Inferior parietal cortex (tissue), 1 donor: ENCODE measurements around the gene SCAF11.

ENCODE experiments used
- DNase-seq: peaks from one replicate; pipeline ENCODE4 v3.0.0-alpha.2; 2016; ENCODE audit errors: extremely low spot score

Gene SCAF11

GRCh38 chr12:45918818-45919217 is 71.6 kb downstream of the SCAF11 start:
- DNase-seq: no peak

- DNase-seq: no peak
Measured at GRCh38 chr12:45915405-45915804, 75.0 kb downstream of the SCAF11 start.

DNA sequence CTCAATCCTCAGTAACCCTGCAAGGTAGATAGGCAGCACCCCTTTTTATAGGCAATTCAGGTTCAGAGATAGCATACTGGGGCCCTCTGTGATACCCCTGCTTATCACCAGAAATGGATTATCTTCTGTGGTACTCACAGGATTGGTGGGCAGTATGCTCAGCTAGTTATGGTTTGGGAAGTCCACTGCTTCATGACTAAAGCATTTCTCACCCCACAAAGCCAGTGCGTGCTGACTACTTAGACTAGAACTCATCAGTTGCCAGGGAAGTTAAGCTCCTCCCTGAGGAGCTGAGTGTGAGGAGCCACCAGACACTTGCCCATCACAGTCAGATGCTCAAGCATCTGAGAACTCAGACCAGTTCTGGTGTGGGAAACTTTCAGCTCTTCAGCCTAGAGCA is 76.3 kb downstream of the SCAF11 start:
- DNase-seq: no peak

DNA sequence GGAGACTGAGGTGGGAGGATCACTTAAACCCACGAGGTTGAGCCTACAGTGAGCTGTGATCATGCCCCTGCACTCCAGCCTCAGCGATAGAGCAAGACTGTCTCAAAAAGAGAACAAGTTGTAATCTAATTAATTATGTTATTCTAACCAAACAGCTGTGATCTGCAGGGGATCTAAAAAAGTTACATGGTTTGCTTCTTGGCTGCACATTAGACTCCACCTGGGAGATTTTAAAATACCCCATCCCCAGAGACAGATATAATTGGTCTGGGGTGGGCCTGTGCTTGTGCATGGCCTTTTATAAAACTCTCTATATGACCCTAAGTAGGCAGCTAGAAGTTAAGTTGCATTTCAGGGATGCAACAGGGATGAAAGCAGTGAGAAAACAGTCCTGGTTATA is 76.7 kb downstream of the SCAF11 start:
- DNase-seq: no peak

- DNase-seq: no peak
Measured at GRCh38 chr12:45912774-45913173, 77.6 kb downstream of the SCAF11 start.

- no peak for DNase-seq
Measured at GRCh38 chr12:45909041-45909713, 81.2 kb downstream of the SCAF11 start.

DNA sequence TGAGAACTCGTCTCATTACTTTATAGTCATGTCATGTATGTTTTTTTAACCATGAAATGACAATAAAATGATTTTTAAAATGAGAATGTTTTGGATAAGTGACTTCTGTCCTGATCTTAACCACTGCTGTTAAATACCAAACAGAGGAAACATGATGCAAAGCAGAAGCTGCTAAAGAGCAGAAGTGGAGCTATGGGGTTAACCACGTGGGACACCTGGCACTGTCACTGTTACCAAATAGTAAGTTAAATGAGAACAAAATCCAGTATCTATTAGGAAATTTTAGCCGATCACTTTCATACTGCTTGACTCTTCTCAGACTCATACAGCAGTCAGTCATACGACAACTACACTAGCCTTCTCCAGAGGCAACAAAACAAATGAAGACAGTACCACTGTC is 82.4 kb downstream of the SCAF11 start:
- DNase-seq: no peak

GRCh38 chr12:45898094-45898493 is 92.3 kb downstream of the SCAF11 start:
- DNase-seq: no peak

DNA sequence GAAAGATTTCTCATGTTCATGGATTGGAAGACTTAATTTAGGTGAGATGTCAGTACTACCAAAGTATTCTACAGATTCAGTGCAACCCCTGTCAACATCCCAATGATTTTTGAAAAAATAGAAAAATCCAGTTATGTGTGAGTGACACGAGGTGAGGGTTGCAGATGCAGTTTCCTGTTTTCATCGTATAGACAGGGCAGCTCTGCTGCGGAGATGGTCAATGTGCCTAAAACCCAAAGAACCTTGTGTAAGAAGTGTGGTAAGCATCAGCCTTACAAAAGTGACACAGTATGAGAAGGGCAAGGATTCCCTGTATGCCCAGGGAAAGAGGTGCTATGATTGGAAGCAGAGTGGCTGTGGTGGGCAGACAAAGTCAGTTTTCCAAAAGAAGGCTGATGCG is 94.4 kb downstream of the SCAF11 start:
- DNase-seq: no peak

GRCh38 chr12:45893240-45893639 is 97.1 kb downstream of the SCAF11 start:
- peak; percentile 36 for DNase-seq

GRCh38 chr12:45890276-45890675 is 100.1 kb downstream of the SCAF11 start:
- no peak for DNase-seq

- no peak for DNase-seq
Measured at GRCh38 chr12:45887544-45887943, 102.8 kb downstream of the SCAF11 start.

DNA sequence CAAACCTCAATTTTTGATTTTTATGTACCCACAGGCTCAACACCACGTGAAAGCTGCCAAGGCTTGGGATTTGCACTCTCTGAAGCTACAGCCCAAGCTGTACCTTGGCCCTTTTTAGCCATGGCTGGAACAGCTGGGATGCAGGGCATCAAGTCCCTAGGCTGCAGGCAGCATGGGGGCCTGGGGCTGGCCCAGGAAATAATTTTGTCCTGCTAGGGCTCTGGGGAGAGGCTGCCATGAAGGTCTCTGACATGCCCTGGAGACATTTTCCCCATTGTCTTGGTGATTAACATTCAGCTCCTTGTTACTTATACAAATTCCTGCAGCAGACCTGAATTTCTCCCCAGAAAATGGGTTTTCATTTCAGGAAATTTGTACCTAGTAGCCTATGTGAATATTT is 103.7 kb downstream of the SCAF11 start:
- no peak for DNase-seq

DNA sequence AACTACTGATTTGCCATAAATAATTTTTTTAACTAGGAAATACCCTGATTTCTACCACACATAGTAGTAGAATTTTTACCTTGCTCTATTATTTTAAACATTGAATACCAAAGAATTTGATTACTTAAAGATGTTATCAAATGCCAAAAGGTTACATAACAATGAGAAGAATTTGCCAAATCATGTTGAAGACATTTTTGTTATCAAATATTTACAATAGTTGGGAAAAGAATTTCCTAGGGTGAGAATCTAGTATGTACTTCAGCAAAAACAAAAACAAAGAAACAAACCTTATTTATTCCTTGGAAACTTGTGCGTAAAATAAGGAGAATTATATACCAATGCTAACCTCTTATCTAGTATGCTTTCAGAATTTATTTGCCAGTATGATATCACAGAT is 107.2 kb downstream of the SCAF11 start:
- DNase-seq: no peak

DNA sequence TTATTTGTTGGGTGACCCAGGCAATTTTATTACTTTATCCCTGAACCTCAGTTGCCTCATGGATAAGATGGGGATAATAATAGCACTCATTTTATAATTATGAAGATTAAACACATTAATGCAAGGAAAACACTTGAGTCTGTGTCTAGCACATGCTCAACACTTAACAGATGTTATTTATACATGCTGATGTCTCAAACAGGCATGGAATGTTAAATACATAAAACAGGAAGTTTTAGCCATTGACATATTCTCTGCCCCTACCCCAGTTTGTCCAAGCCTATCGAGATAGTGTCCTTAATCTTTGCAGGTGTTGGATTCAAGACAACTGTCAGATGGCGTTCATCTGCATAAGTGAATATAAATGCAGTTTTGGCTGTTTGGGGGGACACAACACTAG is 109.8 kb downstream of the SCAF11 start:
- DNase-seq: no peak

- no peak for DNase-seq
Measured at GRCh38 chr12:45879363-45879895, 110.9 kb downstream of the SCAF11 start.

DNA sequence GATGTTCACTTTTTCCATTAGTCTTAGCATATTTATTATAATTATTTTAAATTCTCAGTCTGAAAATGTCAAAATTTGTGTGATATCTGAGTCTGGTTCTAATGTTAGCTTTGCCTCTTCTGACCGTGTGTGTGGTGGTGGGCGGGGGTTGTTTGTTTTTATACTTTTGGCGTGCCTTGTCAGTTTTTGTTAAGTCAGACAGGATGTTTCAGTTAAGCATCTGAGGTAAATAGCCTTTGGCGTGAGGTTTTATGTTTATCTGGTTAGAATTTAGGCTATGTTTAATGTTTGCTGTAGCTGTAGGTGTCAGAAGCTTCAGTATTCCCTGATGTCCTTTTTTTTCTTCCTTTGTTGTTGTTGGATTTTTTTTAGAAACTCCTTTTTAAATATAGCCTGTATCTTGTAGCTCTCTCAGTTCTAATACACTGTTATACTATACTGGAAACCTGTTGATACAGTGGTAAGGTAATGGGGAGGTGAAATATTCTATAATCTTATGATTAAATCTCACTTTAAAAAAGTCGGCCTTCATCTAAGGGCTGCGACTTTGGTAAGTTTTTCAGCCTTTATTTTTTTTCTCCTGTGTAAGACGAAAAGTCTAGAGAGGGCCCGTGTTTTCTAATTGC is 111.6 kb downstream of the SCAF11 start:
- no peak for DNase-seq

- no peak for DNase-seq
Measured at GRCh38 chr12:45877069-45877468, 113.3 kb downstream of the SCAF11 start.

- no peak for DNase-seq
Measured at GRCh38 chr12:45872446-45872845, 117.9 kb downstream of the SCAF11 start.
